Common myeloid progenitor, CD34-positive (primary cell): ENCODE results near the gene RAB9A.
A peak's percentile ranks its signal among the peaks of the same experiment; 100 is the strongest.

Source experiments
- CTCF ChIA-PET: fragments of 350-600 bp; sonication (Branson Sonifier 250); formaldehyde crosslinking; loops from one replicate; lab custom pipeline; 2021; ENCODE audit warnings: antibody characterized with exemption; lab: Charles Lee
- POLR2A ChIA-PET: fragments of 350-600 bp; sonication (Branson Sonifier 250); formaldehyde crosslinking; loops from one replicate; lab custom pipeline; 2021; ENCODE audit warnings: antibody characterized with exemption; lab: Charles Lee
- DNase-seq, 3 donors: peaks; one replicate each; pipeline versions ENCODE4 v3.0.0 to v3.0.0-alpha.2; 2013
- H3K27ac ChIP-seq, 2 experiments: 1 replicate in 1 of 2; 2 replicates in 1 of 2; pipeline ENCODE4 v1.7.0; 2013; ENCODE audit warnings: inconsistent platforms in 2 of 2, low read length in 2 of 2, mild to moderate bottlenecking in 2 of 2, low read depth in 1 of 2, moderate library complexity in 1 of 2; ENCODE audit not compliant: severe bottlenecking in 2 of 2, insufficient read depth in 1 of 2, poor library complexity in 1 of 2
- H3K27me3 ChIP-seq, 5 experiments: replicated peaks in 2 of 5; 1 replicate in 3 of 5; 2 replicates in 2 of 5; pipeline versions ENCODE4 v1.6.1 to v1.7.0; 2013; ENCODE audit warnings: low read length in 4 of 5, mild to moderate bottlenecking in 2 of 5, moderate library complexity in 2 of 5, inconsistent platforms in 1 of 5; ENCODE audit not compliant: insufficient read depth in 5 of 5, control insufficient read depth in 4 of 5
- H3K36me3 ChIP-seq, 4 experiments: 1 replicate in 2 of 4; 2 replicates in 2 of 4; pipeline versions ENCODE4 v1.6.1 to v1.7.0; 2013; ENCODE audit warnings: low read length in 3 of 4, control low read depth in 1 of 4, mild to moderate bottlenecking in 1 of 4; ENCODE audit not compliant: control insufficient read depth in 4 of 4, insufficient read depth in 4 of 4
- H3K4me1 ChIP-seq, 4 experiments: 1 replicate in 3 of 4; 2 replicates in 1 of 4; pipeline versions ENCODE4 v1.6.1 to v1.7.1; 2013; ENCODE audit warnings: low read length in 3 of 4, mild to moderate bottlenecking in 3 of 4, control low read depth in 1 of 4, inconsistent platforms in 1 of 4, moderate library complexity in 1 of 4; ENCODE audit not compliant: control insufficient read depth in 4 of 4, insufficient read depth in 4 of 4; ENCODE audit errors: control extremely low read depth in 1 of 4
- H3K4me3 ChIP-seq, 7 experiments: 1 replicate in 4 of 7; 2 replicates in 3 of 7; pipeline versions ENCODE4 v1.5.1 to v1.7.0; 2013; ENCODE audit warnings: mild to moderate bottlenecking in 7 of 7, low read length in 6 of 7, moderate library complexity in 6 of 7, inconsistent platforms in 2 of 7, low read depth in 2 of 7, control low read depth in 1 of 7; ENCODE audit not compliant: insufficient read depth in 4 of 7, control insufficient read depth in 1 of 7; ENCODE audit errors: extremely low read depth in 1 of 7
- H3K9me3 ChIP-seq, 5 experiments: 1 replicate in 4 of 5; 2 replicates in 1 of 5; pipeline versions ENCODE4 v1.6.1 to v1.7.1; 2013; ENCODE audit warnings: low read length in 4 of 5, mild to moderate bottlenecking in 2 of 5, inconsistent platforms in 1 of 5, low read depth in 1 of 5, moderate library complexity in 1 of 5; ENCODE audit not compliant: control insufficient read depth in 4 of 5, insufficient read depth in 2 of 5; ENCODE audit errors: control extremely low read depth in 1 of 5
- WGBS: methylation state at CpG from one replicate; pipeline ENCODE4 v1.1.5; 2013; ENCODE audit not compliant: insufficient coverage; 5-methylcytosine and 5-hydroxymethylcytosine counted together

Gene RAB9A

DNA sequence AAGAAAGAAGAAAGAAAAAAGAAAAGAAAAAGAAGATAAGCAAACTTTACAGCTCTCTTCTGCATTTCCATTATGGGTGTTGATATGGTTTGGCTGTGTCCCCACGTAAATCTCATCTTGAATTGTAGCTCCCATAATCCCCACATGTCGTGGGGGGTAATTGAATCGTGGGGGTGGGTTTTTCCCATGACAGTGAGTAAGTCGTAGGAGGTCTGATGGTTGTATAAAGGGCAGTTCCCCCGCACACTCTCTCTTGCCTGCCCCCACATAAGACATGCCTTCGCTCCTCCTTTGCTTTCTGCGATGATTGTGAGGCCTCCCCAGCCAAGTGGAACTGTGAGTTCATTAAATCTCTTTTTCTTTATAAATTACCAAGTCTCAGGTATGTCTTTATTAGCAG, 7.3 kb upstream of the RAB9A start:
- no peaks in the 10 kb centered on the region for H3K27me3 ChIP-seq
- H3K27ac ChIP-seq = no peak overlapping the region
- POLR2A ChIA-PET = no interaction called here
- CTCF ChIA-PET = no interaction called here
- H3K4me1 ChIP-seq = no peaks in the 10 kb centered on the region
- DNase-seq = no peak
- no peaks in the 10 kb centered on the region for H3K9me3 ChIP-seq
- no peaks in the 10 kb centered on the region for H3K36me3 ChIP-seq
- H3K4me3 ChIP-seq = no peak overlapping the region
- WGBS = 80% methylated on average over 1 of the region's 7 CpGs

DNA sequence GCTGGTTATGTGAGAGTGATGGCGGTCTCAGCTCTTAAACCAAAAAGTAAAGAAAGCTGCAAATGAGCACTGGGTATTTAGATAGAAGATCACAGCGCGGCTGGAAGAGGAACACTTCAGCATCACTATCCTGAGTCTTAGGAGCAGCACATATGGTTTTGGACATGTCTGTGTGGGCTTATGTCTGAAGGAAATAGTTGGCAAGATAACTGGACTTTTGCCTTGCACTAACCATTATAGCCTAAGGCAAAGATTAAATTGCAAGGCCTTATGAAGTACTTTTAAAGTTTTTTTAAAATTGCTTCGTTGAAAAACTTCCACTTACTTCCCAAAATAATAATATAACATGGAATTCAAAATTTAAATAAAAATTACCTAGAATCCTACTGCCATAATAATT, 4.6 kb upstream of the RAB9A start:
- WGBS = no CpG with 5 or more reads among the region's 4 CpGs
- Histone ChIP-seq H3K9me3 (no peaks in the 10 kb centered on the region), H3K36me3 (no peaks in the 10 kb centered on the region), H3K4me3 (no peak overlapping the region), H3K27ac (no peak overlapping the region), H3K27me3 (peaks cover 0 to 13% (median 0%) of the 10 kb centered on the region in 5 experiments), H3K4me1 (peaks cover 0 to 4% (median 0%) of the 10 kb centered on the region in 4 experiments)
- no peak for DNase-seq
- ChIA-PET POLR2A (interaction anchor here (0.5 to 0.7 kb wide), 2 partner anchors 11 to 761 kb away, joined by 3 read pairs; no protein-coding TSS in a partner anchor), CTCF (no interaction called here)

DNA sequence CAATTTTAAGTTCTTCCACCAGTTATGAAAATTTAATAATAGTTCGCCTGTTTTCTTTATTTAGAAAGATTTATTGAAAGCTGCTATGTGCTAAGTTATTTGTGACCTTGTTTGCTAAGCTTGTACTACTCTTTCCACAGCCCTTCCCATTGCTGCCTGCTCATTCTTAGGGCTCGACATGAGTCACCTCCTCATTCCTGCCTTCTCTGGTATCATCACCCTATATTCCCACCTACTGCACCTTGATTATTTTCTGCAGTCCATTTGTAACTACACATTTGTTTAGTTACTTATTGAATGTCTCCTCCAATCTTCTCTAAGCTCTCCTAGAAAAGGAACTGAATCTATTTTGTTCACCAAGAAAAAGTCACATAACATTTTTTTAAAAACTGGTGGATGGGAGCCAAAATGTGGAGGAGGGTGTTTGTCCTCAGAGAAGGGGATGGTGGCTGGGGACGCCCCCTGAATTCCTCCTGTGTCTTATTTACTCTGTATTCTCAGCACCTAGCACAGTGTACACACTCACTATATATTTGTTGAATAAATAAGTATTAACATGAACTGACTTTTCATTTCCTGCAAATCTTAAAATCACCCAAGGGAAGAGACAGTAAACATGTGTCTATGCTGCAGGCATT, 3.7 kb upstream of the RAB9A start:
- ChIA-PET CTCF (no interaction called here), POLR2A (no interaction called here)
- H3K9me3 ChIP-seq = no peaks in the 10 kb centered on the region
- 79% methylated on average over 1 of the region's 3 CpGs for WGBS
- H3K4me3 ChIP-seq = no peak overlapping the region
- peaks cover 0 to 8% (median 4%) of the 10 kb centered on the region in 4 experiments for H3K4me1 ChIP-seq
- peaks cover 0 to 22% (median 0%) of the 10 kb centered on the region in 5 experiments for H3K27me3 ChIP-seq
- H3K27ac ChIP-seq = no peak overlapping the region
- H3K36me3 ChIP-seq = no peaks in the 10 kb centered on the region
- no peak for DNase-seq

DNA sequence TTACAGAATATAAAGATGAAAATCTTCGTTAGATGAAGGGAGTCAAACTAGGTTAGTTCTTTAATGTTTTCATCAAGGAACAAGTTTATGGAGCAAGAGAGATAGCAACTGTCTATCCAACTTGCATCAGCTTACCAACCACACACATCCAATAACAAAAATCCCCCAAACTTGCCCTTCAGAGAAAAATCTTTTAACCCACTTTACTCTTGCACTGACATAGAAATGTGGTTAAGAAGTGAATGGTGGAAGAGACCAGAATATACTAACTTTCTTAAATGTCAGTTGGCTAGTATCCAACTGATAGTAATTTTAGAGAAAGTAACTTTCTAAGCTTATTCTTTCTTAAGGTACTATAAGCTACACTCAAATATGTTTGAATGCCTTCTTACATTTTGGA, 1.7 kb upstream of the RAB9A start:
- WGBS = 60% methylated on average over 1 of the region's 1 CpG

DNA sequence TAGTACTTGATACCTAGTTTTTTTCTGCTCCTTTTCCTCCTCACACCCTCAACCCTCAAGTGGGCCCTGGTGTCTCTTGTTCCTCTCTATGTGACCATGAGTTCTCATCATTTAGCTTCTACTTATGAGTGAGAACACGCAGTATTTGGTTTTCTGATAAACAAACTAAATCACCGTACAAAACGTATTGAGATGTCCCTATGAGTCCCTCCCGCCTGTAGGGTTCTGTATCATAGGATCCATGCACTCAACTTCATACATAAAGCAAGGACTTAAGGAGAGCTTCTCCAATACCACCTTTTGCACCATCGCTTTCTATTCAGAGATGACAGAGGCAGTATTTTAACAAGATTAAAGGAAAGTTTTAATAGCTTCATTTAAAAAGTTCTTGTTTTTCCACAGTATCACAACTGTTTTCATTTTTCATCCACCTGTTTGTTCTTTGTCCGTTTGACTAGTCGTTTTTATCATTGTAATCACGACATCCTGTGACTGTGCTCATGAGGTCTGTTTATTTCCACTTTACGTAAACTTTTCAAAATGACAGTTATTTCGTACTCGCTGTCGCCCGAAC, 457 bp upstream of the RAB9A start:
- peak in 1 of 3 donors; percentile 73 for DNase-seq
- H3K27ac ChIP-seq = peak overlapping the region; percentile 34 to 83
- H3K27me3 ChIP-seq = peaks cover 0 to 22% (median 0%) of the 10 kb centered on the region in 5 experiments
- WGBS = 10% methylated on average over 12 of the region's 13 CpGs
- H3K4me3 ChIP-seq = peak overlapping the region in 6 of 7 experiments; percentile 61 to 90 (median 74)
- peaks cover 2 to 21% (median 10%) of the 10 kb centered on the region in 4 experiments for H3K4me1 ChIP-seq
- POLR2A ChIA-PET = interaction anchor here (0.9 to 2.1 kb wide), 2 partner anchors 19 to 46 kb away, joined by 4 to 5 read pairs; partner anchors contain the start of genes OFD1 and TRAPPC2
- H3K9me3 ChIP-seq = no peaks in the 10 kb centered on the region
- no peaks in the 10 kb centered on the region for H3K36me3 ChIP-seq
- CTCF ChIA-PET = interaction anchor here (1.1 to 1.4 kb wide), 2 partner anchors 8 to 58 kb away, joined by 3 read pairs; no protein-coding TSS in a partner anchor

More for the DNA sequence above, 1.7 kb upstream of the RAB9A start:
- CTCF ChIA-PET = interaction anchor here (0.6 kb wide), 1 partner anchor 26 kb away, joined by 3 read pairs; no protein-coding TSS in a partner anchor
- Histone ChIP-seq H3K36me3 (no peaks in the 10 kb centered on the region), H3K27ac (no peak overlapping the region), H3K27me3 (peaks cover 0 to 22% (median 0%) of the 10 kb centered on the region in 5 experiments), H3K4me3 (no peak overlapping the region), H3K4me1 (peaks cover 2 to 17% (median 6%) of the 10 kb centered on the region in 4 experiments), H3K9me3 (no peaks in the 10 kb centered on the region)
- DNase-seq = no peak
- POLR2A ChIA-PET = no interaction called here

DNA sequence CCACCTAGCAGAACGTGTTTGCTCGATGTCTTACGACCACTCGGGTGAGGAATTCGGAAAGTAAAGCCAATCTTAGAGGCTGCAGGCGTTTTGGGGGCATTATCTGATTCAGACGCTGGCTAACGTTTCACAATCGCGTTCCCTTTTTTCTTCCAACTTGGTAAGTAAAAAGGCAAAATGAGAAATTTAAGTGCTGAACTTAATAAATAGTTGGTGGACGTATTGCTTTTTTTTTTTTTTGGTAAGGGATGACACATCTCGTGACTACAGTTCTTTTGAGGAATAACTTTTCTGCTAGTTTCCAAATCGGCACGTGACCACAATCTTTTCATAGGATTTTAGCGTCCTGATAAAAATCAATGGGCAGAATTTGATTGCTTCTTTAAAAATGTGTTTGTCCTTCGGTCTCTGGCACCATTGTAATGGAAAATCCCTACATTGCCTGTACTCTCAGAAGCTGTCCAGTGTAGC, 848 bp downstream of the RAB9A start:
- WGBS = 0% methylated on average over 12 of the region's 16 CpGs
- H3K9me3 ChIP-seq = no peaks in the 10 kb centered on the region
- peak overlapping the region; percentile 40 to 90 (median 74) for H3K4me3 ChIP-seq
- H3K27ac ChIP-seq = peak overlapping the region; percentile 54 to 83
- peak in 2 of 3 donors; percentile 63 to 74 for DNase-seq
- no peaks in the 10 kb centered on the region for H3K36me3 ChIP-seq
- ChIA-PET POLR2A (interaction anchor here (0.7 to 2.1 kb wide), 2 partner anchors 45 to 500 kb away, joined by 4 to 5 read pairs; partner anchors contain the start of genes OFD1 and TRAPPC2), CTCF (no interaction called here)
- H3K4me1 ChIP-seq = peaks cover 6 to 25% (median 17%) of the 10 kb centered on the region in 4 experiments
- H3K27me3 ChIP-seq = peaks cover 0 to 28% (median 0%) of the 10 kb centered on the region in 5 experiments
